Smooth muscle cell of the coronary artery (primary cell): Measurements from ENCODE around the gene PSMD11. TPM values are rescaled to one million over a fixed set of nuclear protein-coding genes. Genes with fewer than 3 reads are reported as not detected.

ENCODE experiments used
- total RNA-seq: library from RNA; depleted of rRNA; stranded (reverse); fragments of >200 nt; gene quantifications from 2 replicates; pipeline ENCODE4 v1.2.3, GENCODE V29; 2014; ENCODE audit warnings: low replicate concordance

The PSMD11 gene
- total RNA-seq = 57.4 and 91.7 TPM in 2 replicates

GRCh38 chr17:32444301-32445073, at the start of gene PSMD11:
TSS of gene PSMD11 (plus strand) at chr17:32444510. CDS start at chr17:32444524, 14 bp downstream.

GRCh38 chr17:32486701-32487472, 42.6 kb downstream of the PSMD11 start, which contains the start of gene CDK5R1:
TSS of gene CDK5R1 (plus strand) at chr17:32486993. CDS start at chr17:32487621, 628 bp downstream.

Other genes starting within 250 kb of the PSMD11 start
- under 0.01 and 0.12 TPM in 2 replicates for gene RHBDL3, start 178.7 kb upstream of the PSMD11 start, total RNA-seq
- gene C17orf75, start 102.3 kb upstream of the PSMD11 start, total RNA-seq = 14.0 and 25.3 TPM in 2 replicates
- 54.5 and 77.2 TPM in 2 replicates for gene ZNF207, start 94.4 kb upstream of the PSMD11 start, total RNA-seq
- gene CDK5R1, start 42.5 kb downstream of the PSMD11 start, total RNA-seq = 0.35 and 0.75 TPM in 2 replicates